Loucy (cell line): ENCODE measurements around the gene RPS6KA4.

Experiments used
- CTCF ChIP-seq: fragments of 200-600 bp; sonication (generic); conservative IDR thresholded peaks from 2 replicates; pipeline ENCODE4 v1.5.1; 2014; ENCODE audit warnings: mild to moderate bottlenecking, antibody characterized with exemption, low read length
- EZH2phosphoT487 ChIP-seq: fragments of 200-600 bp; IDR thresholded peaks from 2 replicates; pipeline ENCODE4 v1.6.1; 2018; ENCODE audit warnings: antibody characterized with exemption, mild to moderate bottlenecking, moderate library complexity, borderline replicate concordance

- no peak for TF ChIP-seq CTCF
- TF ChIP-seq EZH2phosphoT487: no peak
These were observed 25.4 kb upstream of the RPS6KA4 start for GRCh38 chr11:64333556-64333955.
